Left cardiac atrium (tissue), 4 donors: ENCODE measurements around the gene ADGRG1. TPM values are rescaled to one million over a fixed set of nuclear protein-coding genes. Genes with fewer than 3 reads are reported as not detected.
A peak's percentile ranks its signal among the peaks of the same experiment; 100 is the strongest.
"Not testable (repeated sequence)": the region's sequence is repeated elsewhere in the genome, so short reads cannot be mapped to it uniquely, and the experiment has no call there.

Experiments
- ATAC-seq, 2 donors: fragments of 200-7000 bp; cut with Tn5 transposase; one replicate each; pipeline ENCODE4 v1.9.1; 2020; ENCODE audit warnings: mild to moderate bottlenecking in 2 of 2, moderate library complexity in 2 of 2
- DNase-seq: peaks from one replicate; pipeline ENCODE4 v3.0.0-alpha.2; 2020
- intact Hi-C, 2 donors: fragments of 100-400 bp; cut with DNase I; formaldehyde crosslinking; loops; one replicate each; pipeline versions ENCODE4 v1.14.1 to v1.15.1; 2022 to 2023
- total RNA-seq, 2 donors: library from RNA; stranded (reverse); fragmentation: NEBNext Ultra II Directional; extraction: Animal tissue kit (Norgen Biotek cat#: 25700); gene quantifications; one replicate each; pipeline ENCODE4 v1.2.1, GENCODE V29; 2021
- donor health status: DM: no; HTN: yes; CAD: no.
- donor health status: DM: no; HTN: yes; CAD: no; lungs with severe emphysema.
- donor health status: DM: yes; HTN: yes; CAD: no.
- donor health status: Dilated cardiomyopathy.

The ADGRG1 gene
- total RNA-seq, 2 donors from 2014 or later = 22.9 to 41.9 TPM

DNA sequence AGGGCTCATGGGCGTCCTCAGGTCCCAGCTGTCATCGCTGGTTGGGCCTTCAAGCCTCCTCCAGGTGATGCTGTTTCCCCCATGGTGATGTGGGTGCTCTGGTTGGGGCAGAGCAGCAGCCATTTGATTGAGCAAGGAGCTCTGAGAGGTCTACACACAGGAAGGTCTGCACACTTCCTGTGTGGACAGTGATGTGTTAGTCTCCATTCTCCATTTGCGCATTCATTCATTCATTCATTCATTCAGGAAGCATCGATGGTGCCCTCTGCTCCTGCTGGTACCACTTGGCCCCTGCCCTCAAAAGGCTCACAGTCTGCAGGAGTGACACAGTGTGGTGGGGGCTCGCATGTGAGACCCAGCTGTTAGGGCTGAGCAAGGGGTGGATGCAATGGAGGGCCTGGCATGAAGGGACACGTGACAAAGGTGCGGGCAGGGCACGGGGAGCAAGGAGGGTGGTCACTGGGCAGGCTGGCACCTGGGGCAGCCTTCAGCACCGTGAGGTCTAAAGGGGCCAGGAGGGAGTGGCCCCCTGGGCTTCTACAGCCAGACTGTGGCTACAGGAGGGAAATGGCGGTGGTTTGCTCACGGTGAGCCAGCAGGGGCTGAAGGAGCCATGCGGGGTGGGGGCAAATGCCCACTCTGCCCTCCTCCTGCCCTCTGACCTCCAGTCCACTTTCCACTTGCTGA is 41.2 kb downstream of the ADGRG1 start:
- intact Hi-C loops = loop anchor here in 1 of 2 donors (10.0 kb wide), 1 partner anchor 45 kb away; no protein-coding TSS in a partner anchor
- DNase-seq (no peak), ATAC-seq (no peak)

- no peak for ATAC-seq
- intact Hi-C loops = no loop called here
- DNase-seq = no peak
Measured at GRCh38 chr16:57670196-57670595, 41.8 kb downstream of the ADGRG1 start.

GRCh38 chr16:57671451-57671850 is 43.0 kb downstream of the ADGRG1 start:
- intact Hi-C loops, DNase-seq, ATAC-seq: not testable (repeated sequence)

DNA sequence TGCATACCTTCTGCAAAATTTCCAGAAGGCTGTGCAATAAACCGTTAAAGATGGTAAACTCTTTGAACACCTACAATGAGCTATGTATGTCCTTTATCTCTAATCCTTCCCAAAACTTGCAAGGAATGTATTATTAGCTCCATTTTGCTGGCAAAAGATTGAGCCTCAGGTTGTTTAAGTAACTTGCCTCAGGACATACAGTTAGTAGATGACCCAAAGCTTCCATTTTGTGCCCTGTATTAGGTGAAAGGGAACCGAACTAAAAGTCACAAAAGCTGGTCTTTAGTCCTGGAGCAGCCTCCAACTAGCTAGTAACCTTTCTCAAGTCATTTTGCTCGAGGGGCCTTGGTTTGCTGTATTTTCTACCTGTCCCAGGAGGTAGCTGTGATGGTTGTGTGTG is 44.0 kb downstream of the ADGRG1 start:
- no peak for ATAC-seq
- intact Hi-C loops = no loop called here

GRCh38 chr16:57672824-57673223 is 44.4 kb downstream of the ADGRG1 start:
- DNase-seq (no peak), ATAC-seq (no peak)
- intact Hi-C loops = no loop called here

More for the DNA sequence above, 44.0 kb downstream of the ADGRG1 start:
- no peak for DNase-seq

GRCh38 chr16:57675741-57676551 is 47.5 kb downstream of the ADGRG1 start:
- ATAC-seq (peak in 1 of 2 donors; percentile 69), DNase-seq (peak; percentile 44)
- intact Hi-C loops = no loop called here

DNA sequence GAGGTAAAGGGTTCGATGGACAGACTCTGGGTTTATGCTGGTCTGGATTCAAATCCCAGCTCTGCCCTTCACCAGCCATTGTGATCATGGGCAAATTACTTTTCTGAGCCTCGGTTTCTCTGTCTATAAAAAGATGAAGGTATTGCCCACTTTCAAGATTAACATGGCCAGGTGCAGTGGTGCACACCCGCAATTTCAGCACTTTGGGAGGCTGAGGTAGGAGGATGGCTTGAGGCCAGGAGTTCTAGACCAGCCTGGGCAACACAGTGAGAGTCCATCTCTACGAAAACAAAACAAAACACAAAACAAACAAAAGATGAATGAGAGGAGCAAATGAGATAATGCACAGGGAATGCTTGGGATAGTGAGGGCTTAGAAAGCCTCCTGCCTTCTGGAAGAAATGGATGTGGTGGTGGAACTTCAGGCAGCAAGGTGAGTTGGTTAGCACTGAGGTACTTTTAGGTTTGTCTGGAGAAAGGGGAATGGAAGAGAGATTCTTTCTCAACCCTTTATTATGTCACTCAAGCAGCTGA is 48.2 kb downstream of the ADGRG1 start:
- ATAC-seq = no peak
- DNase-seq = no peak
- intact Hi-C loops = no loop called here

DNA sequence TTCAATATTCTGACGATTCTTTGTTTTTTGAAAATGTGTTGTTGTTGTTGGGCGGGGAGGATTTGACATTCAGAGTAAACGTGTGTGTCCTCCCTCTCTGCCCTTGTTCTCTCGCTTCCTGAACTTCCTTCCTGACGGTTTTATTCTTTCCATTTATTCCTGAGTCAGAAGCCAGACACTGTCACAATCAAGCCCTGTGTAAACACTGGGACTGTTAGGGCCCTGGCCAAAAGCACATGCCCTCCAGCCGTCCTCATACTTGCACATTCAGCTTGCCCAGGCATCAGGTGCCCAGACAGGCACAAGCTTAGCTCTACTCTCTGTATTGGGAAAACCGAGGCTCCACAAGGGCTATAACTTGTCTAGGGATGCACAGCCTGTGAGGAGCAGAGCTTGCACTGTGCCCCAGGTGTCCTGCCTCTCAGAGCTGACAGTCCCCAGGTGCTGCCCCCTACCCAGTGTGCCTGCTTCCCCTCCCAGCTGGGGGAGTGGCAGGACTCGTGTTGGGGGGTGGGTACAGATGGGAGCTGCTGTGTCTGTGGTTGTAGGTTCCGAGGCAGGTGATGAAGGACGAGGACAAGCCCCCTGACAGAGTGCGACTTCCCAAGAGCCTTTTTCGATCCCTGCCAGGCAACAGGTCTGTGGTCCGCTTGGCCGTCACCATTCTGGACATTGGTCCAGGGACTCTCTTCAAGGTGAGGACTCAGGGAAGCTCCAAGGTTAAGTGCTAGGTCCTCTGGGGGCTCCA is 49.4 kb downstream of the ADGRG1 start:
- ATAC-seq = peak in 1 of 2 donors; percentile 33
- intact Hi-C loops = no loop called here
- no peak for DNase-seq

DNA sequence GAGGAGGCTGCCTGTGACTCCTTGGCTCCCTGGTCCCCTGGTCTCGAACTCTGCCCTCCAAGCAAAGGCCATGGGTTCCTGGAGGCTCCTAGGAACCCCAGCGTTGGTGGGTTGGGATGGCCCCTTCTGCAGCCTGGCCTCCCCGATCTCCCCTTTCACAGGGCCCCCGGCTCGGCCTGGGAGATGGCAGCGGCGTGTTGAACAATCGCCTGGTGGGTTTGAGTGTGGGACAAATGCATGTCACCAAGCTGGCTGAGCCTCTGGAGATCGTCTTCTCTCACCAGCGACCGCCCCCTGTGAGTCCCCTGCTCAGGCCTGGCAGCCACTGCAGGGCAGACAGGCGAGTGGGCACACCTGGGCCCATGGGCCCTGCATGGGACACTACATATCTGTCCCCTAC is 50.6 kb downstream of the ADGRG1 start:
- no peak for ATAC-seq
- intact Hi-C loops = no loop called here
- DNase-seq = no peak

- DNase-seq (no peak), ATAC-seq (no peak)
- intact Hi-C loops = no loop called here
Measured at GRCh38 chr16:57679767-57680482, 51.5 kb downstream of the ADGRG1 start.

- ATAC-seq (no peak), DNase-seq (no peak)
- intact Hi-C loops = no loop called here
Measured at GRCh38 chr16:57680842-57681375, 52.5 kb downstream of the ADGRG1 start.

DNA sequence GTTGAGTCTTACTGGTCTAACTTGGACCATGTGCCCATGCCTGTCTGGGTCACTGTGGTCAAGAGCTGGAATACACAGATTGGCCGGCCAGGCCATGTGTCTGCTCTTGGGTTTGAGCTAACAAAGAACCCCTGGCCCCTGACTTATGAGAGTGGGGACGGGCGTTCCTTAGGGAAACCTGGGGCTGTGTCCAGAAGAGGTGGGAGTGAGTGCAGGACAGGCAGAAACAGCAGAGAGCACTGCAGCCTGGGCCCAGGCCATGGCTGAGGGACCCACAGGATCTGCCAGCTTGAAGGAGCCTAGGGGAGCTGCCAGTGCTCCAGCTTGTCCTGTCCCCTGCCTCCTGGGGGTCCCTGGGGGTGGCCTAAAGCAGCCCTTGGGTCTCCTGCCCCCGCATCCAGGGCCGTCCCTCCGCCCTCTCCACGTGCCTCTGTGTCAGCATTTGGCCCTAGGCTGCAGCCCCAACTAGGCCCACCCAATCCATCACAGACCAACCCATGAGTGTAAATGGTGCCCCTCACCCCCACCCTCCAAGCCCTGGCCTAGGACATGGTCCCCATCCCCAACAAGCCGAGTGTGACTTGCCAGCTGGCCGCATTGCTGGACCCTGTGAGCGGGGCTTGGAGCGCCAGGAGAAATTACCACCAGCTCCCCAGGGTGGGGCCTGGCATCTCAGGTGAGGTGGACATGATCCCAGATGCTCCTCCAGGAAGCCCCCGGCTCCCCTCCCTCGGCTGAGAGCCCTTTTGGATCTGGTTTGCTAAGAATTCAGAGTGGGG is 53.7 kb downstream of the ADGRG1 start:
- DNase-seq (no peak), ATAC-seq (no peak)
- intact Hi-C loops = no loop called here

GRCh38 chr16:57682809-57683635 is 54.6 kb downstream of the ADGRG1 start:
- intact Hi-C loops = no loop called here

GRCh38 chr16:57683636-57684545 is 55.5 kb downstream of the ADGRG1 start:
- ATAC-seq (no peak), DNase-seq (no peak)
- intact Hi-C loops = no loop called here

More at GRCh38 chr16:57682809-57683635, 54.6 kb downstream of the ADGRG1 start:
- no peak for ATAC-seq
- DNase-seq = no peak

DNA sequence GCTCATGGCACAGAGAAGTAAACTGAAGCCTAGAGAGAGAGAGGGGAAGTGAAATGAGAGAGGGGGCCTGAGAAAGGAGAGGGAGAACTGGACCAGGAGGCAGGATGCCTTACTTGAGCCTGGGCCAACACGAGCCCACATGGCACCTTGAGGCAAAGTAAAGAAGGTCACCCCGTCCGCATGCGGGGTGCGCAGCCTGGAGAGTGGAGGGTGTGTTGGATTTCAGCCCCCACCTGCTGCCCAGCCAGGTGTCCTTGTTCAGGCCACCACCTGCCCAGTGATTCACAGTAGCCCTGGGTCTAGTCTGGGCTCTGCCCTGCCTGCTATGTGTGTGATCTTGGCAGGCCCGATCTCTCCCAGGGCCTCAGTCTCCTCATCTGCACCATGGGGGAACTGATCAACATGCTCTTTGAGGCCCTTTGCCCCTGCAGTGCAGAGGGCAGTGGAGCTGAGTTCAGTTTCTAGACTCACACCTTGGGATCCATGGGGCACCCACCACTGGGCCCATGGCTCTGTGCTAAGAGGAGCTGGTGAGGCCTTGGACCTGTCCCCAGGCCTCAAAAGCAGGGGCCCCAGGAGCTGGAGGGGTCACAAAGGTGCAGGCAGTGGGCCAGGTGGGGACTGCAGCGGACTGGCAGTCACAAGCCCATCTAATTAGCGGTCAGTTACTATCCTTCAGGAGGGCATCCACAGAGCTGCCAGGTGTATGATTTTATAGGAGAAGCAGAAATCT is 56.4 kb downstream of the ADGRG1 start:
- no peak for DNase-seq
- intact Hi-C loops = no loop called here
- no peak for ATAC-seq
